NCI-H446 treated with DMSO at 0.1 percent for 48 hours (cell line): ENCODE data around the gene IQSEC3.

Experiments
- DNase-seq: peaks from one replicate; lab custom pipeline; 2025; lab: John Stamatoyannopoulos, UW

The IQSEC3 gene

GRCh38 chr12:80681-81190, 14.2 kb downstream of the IQSEC3 start:
- DNase-seq: no peak

- no peak for DNase-seq
These were observed 16.2 kb downstream of the IQSEC3 start for GRCh38 chr12:82740-83139.

DNA sequence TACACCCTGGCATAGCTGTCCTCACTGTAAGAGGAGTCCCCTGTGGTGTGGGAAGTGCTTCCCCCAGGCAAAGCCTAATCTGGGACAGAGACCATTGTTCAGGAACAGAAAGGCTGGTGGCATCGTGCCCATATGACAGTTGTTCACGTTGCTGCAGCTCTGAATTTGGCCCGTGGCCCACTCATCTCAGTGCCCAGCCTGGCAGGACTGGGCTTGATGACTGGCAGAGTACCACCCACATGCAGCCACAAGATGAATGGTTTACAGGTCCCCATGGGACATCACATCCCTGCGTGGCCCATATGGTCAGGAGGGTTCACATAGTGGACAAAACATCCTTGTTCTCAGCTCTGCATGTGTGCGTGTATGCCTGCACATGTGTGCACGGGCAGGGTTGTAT, 17.5 kb downstream of the IQSEC3 start:
- DNase-seq: peak; percentile 96

GRCh38 chr12:85191-85666, 18.7 kb downstream of the IQSEC3 start:
- DNase-seq: peak; percentile 98

GRCh38 chr12:87315-87714, 20.7 kb downstream of the IQSEC3 start:
- peak; percentile 74 for DNase-seq

DNA sequence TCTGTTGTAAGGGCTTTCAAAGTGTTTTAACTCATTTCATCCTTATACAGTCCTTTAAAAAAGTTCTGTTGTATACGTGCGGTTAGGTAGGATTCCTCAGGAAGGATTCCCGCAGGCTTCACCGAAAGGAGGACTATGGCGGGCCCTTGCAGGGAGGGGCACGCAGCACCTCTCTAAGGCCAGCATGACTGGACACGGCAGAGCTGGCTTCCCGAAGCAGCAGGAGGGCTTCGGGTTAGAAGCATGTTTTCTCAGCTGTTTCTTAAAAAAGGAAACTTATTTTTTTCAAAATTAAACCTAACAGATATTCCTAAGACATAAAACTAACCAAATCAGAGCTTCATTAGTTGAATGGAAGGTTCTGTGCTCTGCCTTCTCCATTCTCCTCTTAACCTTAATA, 21.3 kb downstream of the IQSEC3 start:
- DNase-seq: no peak

- no peak for DNase-seq
These were observed 23.1 kb downstream of the IQSEC3 start for GRCh38 chr12:89653-90052.

- DNase-seq: no peak
These were observed 24.6 kb downstream of the IQSEC3 start for GRCh38 chr12:91213-91612.

DNA sequence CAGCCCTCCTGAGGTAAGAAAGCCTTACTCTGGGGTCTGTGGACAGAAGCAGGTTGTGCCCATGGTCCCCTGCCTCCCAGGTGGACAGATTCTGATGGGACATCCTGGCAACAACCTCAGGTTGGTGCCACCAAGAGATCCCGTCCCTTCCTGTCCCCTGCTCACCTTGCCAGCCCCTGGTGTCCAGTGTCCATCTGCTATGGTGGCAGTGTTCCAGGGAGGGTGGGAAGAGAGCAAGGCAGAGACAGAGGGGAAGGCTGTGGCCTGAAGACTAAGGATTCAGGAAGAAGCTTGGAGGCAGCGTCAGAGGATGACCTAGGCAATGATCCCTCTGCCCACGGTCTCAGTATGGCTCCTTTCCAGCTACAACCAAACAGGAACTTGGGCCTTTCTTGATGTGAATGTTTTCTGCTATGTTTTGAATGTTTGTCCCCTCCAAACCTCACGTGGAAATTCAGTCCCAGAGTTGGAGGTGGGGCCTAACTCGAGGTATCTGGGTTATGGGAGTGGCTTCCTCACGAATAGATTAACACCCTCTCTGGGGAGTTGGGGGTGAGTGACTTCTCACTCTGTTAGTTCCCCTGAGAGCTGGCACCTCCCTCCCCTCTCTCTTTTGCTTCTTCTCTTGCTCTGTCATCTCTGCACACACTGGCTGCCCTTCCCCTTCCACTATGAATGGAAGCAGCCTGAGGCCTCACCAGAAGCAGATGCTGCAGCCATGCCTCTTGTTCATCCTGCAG, 26.9 kb downstream of the IQSEC3 start:
- no peak for DNase-seq

GRCh38 chr12:96543-96942, 30.0 kb downstream of the IQSEC3 start:
- DNase-seq: no peak

GRCh38 chr12:98924-99352, 32.4 kb downstream of the IQSEC3 start:
- DNase-seq: no peak

DNA sequence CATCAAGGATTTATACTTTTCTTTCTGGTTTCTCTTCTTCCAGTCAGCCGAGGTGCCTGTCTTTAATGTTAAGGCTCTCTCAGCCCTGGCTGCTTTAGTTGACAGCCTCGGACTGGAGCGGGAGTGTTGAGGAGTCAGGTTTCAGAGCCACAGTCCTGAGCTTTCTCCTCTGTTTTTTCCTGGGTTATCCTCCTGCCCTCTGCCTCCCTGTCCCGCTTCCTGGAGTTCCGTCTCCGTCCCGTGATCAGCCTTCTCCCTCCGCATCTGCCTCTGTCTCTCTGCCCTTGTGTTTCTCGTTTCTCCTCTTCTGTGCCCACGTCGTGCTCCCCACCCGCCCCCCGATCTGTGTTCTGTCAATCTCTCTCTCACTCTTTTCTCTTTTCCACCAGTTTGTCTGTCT, 33.0 kb downstream of the IQSEC3 start:
- no peak for DNase-seq

DNA sequence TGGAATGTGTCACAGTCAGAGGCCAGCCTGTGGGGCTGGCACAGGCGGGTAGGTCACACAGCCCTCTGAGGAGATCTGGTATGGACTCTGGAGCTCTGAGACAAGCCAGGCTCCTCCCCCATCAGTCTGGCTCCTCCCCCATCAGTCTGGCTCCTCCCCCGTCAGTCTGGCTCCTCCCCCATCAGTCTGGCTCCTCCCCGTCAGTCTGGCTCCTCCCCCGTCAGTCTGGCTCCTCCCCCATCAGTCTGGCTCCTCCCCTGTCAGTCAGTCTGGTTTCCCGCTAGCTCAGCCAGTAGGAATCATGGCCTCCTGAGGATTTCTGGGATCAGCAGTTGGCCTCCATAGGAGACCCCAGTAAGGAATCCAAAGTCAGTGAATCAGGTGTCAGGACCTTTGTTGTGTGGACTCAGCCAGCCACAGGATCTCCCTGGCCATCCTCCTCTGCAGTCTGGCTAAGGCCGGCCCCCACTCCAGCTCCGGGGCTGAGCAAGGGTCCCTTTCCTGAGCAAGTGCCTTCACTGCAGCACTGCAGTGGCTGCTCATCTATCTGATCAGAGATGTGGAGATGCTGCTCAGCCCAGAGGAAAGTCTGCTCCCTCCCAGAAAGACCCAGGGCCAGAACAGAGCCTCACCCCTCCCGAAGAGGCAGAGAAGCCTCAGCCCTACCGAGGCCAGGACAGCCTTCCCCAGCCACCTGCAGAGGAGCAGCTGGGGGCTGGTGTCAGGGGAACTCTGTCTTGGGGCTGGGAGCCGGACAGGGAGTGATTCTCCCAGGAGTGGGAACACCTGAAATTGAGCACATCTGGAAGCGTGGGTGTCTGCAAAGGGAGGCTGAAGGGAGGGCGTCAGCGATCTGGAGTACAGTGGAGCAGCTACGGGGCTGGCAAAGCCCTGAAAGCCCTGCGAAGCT, 35.7 kb downstream of the IQSEC3 start:
- DNase-seq: no peak

GRCh38 chr12:102879-103168, 36.3 kb downstream of the IQSEC3 start:
- no peak for DNase-seq

- no peak for DNase-seq
These were observed 36.8 kb downstream of the IQSEC3 start for GRCh38 chr12:103169-103981.

GRCh38 chr12:104551-105081, 38.0 kb downstream of the IQSEC3 start:
- DNase-seq: no peak

GRCh38 chr12:105696-106095, 39.1 kb downstream of the IQSEC3 start:
- no peak for DNase-seq

DNA sequence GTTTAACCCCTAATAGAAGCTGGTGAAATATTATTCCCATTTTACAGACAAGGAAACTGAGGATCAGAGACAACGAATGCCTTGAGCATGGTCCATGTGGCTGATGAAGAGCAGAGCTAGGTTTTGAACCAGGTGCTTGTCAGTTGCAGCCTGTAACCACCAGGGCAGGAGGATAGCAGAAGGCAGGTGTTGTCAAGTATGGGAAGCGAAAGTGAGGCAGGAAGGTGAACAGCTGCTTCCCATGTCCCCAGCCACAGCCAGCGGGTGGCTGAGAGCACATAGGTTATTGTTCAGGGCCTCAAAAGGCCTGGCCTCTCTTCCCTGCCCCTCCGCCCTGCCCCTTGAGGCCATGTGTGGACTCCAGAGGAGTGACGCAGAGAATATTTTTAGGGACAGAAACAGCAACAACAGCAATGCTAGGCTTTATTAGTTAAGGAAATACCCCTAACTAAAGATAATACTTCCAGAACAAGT, 39.6 kb downstream of the IQSEC3 start:
- DNase-seq: no peak

GRCh38 chr12:108594-108993, 42.0 kb downstream of the IQSEC3 start:
- DNase-seq: no peak

- DNase-seq: no peak
These were observed 42.9 kb downstream of the IQSEC3 start for GRCh38 chr12:109446-109845.

- DNase-seq: no peak
These were observed 43.3 kb downstream of the IQSEC3 start for GRCh38 chr12:109872-110271.
